H1 (cell line): ENCODE data around the gene ANKRD24. TPM values are rescaled to one million over a fixed set of nuclear protein-coding genes. Genes with fewer than 3 reads are reported as not detected.

ENCODE experiments used
- ASH2L ChIP-seq: fragments of 200-600, 300-600 bp; sonication (generic); IDR thresholded peaks from one replicate; pipeline ENCODE4 v1.7.1; 2017; ENCODE audit warnings: low read length
- EZH2 ChIP-seq: fragments of 200-600 bp; sonication (generic); IDR thresholded peaks from 2 replicates; pipeline ENCODE4 v1.7.1; 2012; ENCODE audit warnings: low read depth, mild to moderate bottlenecking, moderate library complexity, low read length, inconsistent platforms; ENCODE audit not compliant: severe bottlenecking
- FOSL1 ChIP-seq: IDR thresholded peaks from 2 replicates; pipeline ENCODE4 v1.6.1; 2011; ENCODE audit warnings: mild to moderate bottlenecking, low read depth, low read length, moderate library complexity; ENCODE audit not compliant: insufficient read depth
- POLR2AphosphoS5 ChIP-seq: IDR thresholded peaks from 2 replicates; pipeline ENCODE4 v1.6.1; 2011; ENCODE audit warnings: low read depth, low read length
- RBBP5 ChIP-seq: IDR thresholded peaks from 2 replicates; pipeline ENCODE4 v1.7.1; 2012; ENCODE audit warnings: low read depth, mild to moderate bottlenecking, inconsistent platforms, low read length, moderate library complexity, borderline replicate concordance
- RFX5 ChIP-seq: IDR thresholded peaks from 2 replicates; pipeline ENCODE4 v1.6.1; 2011; ENCODE audit warnings: low read depth, low read length, improper control_type of control experiment, borderline replicate concordance
- TBP ChIP-seq: IDR thresholded peaks from 2 replicates; pipeline ENCODE4 v1.6.1; 2011; ENCODE audit warnings: low read depth, low read length, improper control_type of control experiment
- TEAD4 ChIP-seq: IDR thresholded peaks from 2 replicates; pipeline ENCODE4 v1.6.1; 2012; ENCODE audit warnings: low read depth, low read length, inconsistent platforms, mixed read lengths
- polyA plus RNA-seq, 7 experiments: library from polyadenylated mRNA; depleted of rRNA in 3 of 7; stranded (reverse) in 5 of 7; unstranded in 2 of 7; fragments of >200 nt in 5 of 7; fragments of 200-250 nt in 2 of 7; gene quantifications; 1 replicate in 5 of 7; 2 replicates in 1 of 7; 4 replicates in 1 of 7; pipeline versions ENCODE4 v1.2.1 to v1.2.3, GENCODE V29; 2011 to 2013; ENCODE audit warnings: missing spikeins in 2 of 7, mixed read lengths in 2 of 7
- total RNA-seq: library from RNA; stranded (reverse); fragmentation: NEBNext Ultra II Directional; extraction: Animal tissue kit (Norgen Biotek cat#: 25700); gene quantifications from 2 replicates; pipeline ENCODE4 v1.2.1, GENCODE V29; 2021
- TF ChIP-seq, protein P1 (sequence below): fragments of 300-600 bp; sonication (generic); IDR thresholded peaks from 2 replicates; pipeline ENCODE4 v1.7.1; 2012; ENCODE audit warnings: low read length, moderate library complexity, mild to moderate bottlenecking, inconsistent platforms; ENCODE audit not compliant: insufficient replicate concordance
- TF ChIP-seq, protein P2 (sequence below), 3 experiments: IDR thresholded peaks; 1 replicate in 2 of 3; 2 replicates in 1 of 3; pipeline versions ENCODE4 v1.5.1 to v1.6.1; 2011; ENCODE audit warnings: low read length in 3 of 3, mild to moderate bottlenecking in 3 of 3, inconsistent platforms in 2 of 3, low read depth in 1 of 3, moderate library complexity in 1 of 3; ENCODE audit not compliant: insufficient read depth in 1 of 3; ENCODE audit errors: control extremely low read depth in 1 of 3

The ANKRD24 gene
- total and polyA plus RNA-seq, 2 of the 8 experiments (the other 6 are each of a cell fraction or from before 2014, with no cell fraction given) = 7.6 to 14.1 TPM

DNA sequence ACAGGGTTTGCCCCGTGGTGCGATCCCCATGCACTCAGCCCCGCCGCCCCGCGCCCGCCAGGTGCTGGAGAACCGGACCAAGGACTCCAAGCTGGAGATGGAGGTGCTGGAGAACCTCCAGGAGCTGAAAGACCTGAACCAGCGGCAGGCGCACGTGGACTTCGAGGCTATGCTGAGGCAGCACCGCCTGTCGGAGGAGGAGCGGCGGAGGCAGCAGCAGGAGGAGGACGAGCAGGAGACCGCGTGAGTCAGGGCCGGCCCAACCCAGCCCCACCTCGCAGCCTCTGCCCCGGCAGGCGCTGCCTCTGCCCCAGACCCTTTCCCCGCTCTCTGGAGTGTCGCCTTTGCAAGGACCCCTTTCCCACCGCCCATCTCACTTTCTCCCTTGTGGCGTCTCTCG, 75.7 kb downstream of the ANKRD24 start (continued):
- TF ChIP-seq, protein P1, sequence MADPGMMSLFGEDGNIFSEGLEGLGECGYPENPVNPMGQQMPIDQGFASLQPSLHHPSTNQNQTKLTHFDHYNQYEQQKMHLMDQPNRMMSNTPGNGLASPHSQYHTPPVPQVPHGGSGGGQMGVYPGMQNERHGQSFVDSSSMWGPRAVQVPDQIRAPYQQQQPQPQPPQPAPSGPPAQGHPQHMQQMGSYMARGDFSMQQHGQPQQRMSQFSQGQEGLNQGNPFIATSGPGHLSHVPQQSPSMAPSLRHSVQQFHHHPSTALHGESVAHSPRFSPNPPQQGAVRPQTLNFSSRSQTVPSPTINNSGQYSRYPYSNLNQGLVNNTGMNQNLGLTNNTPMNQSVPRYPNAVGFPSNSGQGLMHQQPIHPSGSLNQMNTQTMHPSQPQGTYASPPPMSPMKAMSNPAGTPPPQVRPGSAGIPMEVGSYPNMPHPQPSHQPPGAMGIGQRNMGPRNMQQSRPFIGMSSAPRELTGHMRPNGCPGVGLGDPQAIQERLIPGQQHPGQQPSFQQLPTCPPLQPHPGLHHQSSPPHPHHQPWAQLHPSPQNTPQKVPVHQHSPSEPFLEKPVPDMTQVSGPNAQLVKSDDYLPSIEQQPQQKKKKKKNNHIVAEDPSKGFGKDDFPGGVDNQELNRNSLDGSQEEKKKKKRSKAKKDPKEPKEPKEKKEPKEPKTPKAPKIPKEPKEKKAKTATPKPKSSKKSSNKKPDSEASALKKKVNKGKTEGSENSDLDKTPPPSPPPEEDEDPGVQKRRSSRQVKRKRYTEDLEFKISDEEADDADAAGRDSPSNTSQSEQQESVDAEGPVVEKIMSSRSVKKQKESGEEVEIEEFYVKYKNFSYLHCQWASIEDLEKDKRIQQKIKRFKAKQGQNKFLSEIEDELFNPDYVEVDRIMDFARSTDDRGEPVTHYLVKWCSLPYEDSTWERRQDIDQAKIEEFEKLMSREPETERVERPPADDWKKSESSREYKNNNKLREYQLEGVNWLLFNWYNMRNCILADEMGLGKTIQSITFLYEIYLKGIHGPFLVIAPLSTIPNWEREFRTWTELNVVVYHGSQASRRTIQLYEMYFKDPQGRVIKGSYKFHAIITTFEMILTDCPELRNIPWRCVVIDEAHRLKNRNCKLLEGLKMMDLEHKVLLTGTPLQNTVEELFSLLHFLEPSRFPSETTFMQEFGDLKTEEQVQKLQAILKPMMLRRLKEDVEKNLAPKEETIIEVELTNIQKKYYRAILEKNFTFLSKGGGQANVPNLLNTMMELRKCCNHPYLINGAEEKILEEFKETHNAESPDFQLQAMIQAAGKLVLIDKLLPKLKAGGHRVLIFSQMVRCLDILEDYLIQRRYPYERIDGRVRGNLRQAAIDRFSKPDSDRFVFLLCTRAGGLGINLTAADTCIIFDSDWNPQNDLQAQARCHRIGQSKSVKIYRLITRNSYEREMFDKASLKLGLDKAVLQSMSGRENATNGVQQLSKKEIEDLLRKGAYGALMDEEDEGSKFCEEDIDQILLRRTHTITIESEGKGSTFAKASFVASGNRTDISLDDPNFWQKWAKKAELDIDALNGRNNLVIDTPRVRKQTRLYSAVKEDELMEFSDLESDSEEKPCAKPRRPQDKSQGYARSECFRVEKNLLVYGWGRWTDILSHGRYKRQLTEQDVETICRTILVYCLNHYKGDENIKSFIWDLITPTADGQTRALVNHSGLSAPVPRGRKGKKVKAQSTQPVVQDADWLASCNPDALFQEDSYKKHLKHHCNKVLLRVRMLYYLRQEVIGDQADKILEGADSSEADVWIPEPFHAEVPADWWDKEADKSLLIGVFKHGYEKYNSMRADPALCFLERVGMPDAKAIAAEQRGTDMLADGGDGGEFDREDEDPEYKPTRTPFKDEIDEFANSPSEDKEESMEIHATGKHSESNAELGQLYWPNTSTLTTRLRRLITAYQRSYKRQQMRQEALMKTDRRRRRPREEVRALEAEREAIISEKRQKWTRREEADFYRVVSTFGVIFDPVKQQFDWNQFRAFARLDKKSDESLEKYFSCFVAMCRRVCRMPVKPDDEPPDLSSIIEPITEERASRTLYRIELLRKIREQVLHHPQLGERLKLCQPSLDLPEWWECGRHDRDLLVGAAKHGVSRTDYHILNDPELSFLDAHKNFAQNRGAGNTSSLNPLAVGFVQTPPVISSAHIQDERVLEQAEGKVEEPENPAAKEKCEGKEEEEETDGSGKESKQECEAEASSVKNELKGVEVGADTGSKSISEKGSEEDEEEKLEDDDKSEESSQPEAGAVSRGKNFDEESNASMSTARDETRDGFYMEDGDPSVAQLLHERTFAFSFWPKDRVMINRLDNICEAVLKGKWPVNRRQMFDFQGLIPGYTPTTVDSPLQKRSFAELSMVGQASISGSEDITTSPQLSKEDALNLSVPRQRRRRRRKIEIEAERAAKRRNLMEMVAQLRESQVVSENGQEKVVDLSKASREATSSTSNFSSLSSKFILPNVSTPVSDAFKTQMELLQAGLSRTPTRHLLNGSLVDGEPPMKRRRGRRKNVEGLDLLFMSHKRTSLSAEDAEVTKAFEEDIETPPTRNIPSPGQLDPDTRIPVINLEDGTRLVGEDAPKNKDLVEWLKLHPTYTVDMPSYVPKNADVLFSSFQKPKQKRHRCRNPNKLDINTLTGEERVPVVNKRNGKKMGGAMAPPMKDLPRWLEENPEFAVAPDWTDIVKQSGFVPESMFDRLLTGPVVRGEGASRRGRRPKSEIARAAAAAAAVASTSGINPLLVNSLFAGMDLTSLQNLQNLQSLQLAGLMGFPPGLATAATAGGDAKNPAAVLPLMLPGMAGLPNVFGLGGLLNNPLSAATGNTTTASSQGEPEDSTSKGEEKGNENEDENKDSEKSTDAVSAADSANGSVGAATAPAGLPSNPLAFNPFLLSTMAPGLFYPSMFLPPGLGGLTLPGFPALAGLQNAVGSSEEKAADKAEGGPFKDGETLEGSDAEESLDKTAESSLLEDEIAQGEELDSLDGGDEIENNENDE = no peak
- TF ChIP-seq FOSL1 (no peak), POLR2AphosphoS5 (no peak), TBP (no peak), TEAD4 (no peak), RBBP5 (no peak), EZH2 (no peak), RFX5 (no peak), ASH2L (no peak)
- TF ChIP-seq, protein P2, sequence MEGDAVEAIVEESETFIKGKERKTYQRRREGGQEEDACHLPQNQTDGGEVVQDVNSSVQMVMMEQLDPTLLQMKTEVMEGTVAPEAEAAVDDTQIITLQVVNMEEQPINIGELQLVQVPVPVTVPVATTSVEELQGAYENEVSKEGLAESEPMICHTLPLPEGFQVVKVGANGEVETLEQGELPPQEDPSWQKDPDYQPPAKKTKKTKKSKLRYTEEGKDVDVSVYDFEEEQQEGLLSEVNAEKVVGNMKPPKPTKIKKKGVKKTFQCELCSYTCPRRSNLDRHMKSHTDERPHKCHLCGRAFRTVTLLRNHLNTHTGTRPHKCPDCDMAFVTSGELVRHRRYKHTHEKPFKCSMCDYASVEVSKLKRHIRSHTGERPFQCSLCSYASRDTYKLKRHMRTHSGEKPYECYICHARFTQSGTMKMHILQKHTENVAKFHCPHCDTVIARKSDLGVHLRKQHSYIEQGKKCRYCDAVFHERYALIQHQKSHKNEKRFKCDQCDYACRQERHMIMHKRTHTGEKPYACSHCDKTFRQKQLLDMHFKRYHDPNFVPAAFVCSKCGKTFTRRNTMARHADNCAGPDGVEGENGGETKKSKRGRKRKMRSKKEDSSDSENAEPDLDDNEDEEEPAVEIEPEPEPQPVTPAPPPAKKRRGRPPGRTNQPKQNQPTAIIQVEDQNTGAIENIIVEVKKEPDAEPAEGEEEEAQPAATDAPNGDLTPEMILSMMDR (IDR thresholded peaks at IDR 0.05; ENCODE audit: control extremely low read depth in 1 of 3, insufficient read depth in 1 of 3, low read depth in 1 of 3, low read length in 3 of 3) = no peak
